ENCODE data around the gene KNTC1.

GRCh38 chr12:122643207-122643805, 116.3 kb downstream of the KNTC1 start:
- TF ChIP-seq CTCF (IDR thresholded peaks at IDR 0.05; ENCODE audit: low read length) = no peak
- TF ChIP-seq EZH2 (optimal IDR thresholded peaks at IDR 0.05; ENCODE audit: low read depth, low read length) = no peak
- no peak for TF ChIP-seq EZH2phosphoT487 (IDR thresholded peaks at IDR 0.05; ENCODE audit: low read length)

Measured in MM.1S (cell line).